Raji (cell line): ENCODE data around the gene THAP3.

Experiments used
- POLR2A ChIP-seq: IDR thresholded peaks from 2 replicates; pipeline ENCODE4 v1.6.1; 2011; ENCODE audit warnings: low read depth, low read length, control low read depth; ENCODE audit not compliant: insufficient read depth

THAP3 gene

GRCh38 chr1:6599141-6599975 is 25.3 kb upstream of the THAP3 start:
- no peak for TF ChIP-seq POLR2A

GRCh38 chr1:6600410-6601048 is 24.1 kb upstream of the THAP3 start:
- no peak for TF ChIP-seq POLR2A

DNA sequence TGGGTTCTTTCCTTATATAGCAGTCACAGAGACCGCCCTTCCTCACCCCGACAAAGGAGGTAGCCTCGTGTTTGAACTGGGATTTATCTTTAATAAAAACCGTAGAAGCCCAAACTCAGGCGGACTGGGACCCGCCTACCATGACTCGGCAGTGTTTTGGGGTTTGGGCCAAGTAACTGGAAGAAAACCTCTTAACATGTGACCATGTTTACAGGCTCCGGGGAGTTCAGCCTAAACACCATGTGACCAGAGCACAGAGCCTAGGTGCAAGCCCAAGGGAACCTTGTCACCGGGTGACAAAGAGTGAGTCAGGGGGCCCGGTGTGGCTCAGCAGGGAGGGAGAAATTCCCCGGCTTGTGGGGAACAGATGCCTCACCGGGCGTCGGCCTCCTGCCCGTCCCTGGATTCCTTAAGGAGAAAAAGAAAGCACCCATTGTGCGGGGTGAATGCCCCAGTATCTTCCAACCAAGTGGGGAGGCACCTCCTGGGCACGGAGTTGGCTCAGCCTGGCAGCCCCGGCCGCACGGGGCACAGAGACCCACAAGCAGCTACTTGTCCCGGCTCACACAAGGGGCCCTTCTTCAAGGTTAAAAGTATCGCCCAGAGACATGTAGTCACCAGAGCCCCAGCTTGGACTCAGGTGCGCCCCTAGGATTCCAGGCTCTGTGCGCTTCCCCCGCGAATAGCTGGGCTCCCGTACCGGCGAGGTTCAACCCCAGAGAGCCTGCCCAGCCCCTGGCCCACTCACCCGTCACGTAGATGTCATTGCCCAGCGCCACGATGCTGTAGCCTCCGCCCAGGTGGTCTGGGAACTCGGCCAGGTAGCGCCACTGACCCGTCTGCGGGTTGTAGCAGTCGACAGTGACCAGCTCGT is 23.4 kb upstream of the THAP3 start:
- TF ChIP-seq POLR2A: no peak

DNA sequence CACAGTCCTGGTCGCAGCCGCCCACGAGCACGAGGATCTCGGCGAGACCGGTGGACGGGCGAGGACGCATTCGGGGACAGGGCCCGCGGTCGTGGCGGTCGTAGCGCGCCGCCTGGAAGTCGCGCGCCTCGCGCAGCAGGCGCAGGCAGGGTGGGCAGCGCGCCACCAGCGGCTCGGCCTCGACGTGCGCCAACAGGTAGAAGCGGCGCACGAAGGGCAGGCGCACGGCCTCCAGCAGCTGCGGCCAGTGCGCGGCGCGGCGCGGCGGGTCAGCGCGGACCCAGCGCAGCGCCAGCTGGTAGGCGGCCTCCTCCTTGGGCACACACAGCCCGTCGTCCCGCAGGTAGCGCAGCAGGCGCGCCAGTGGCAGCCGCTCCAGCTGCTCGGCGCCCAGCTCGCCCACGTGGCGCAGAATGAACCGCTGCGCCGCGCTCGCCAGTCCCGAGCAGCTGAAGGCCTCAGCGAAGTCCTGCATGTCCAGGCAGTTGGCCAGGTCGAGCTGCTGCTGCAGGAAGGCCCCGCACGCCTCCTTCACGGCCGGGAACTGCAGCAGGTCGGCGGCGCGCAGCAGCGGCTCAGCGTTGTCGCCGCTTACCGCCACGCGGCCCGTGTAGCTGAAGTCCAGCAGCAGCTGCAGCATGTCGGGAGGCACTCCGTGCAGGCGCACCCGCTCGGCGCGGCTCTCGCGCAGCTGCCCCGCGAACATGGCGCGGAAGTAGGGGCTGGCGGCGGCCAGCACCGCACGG is 22.6 kb upstream of the THAP3 start:
- no peak for TF ChIP-seq POLR2A

GRCh38 chr1:6602669-6603237 is 21.9 kb upstream of the THAP3 start, which contains the start of gene KLHL21:
KLHL21 (minus strand) TSS chr1:6602869; CDS start chr1:6602817, 52 bp downstream.
- TF ChIP-seq POLR2A: peak; percentile 94

DNA sequence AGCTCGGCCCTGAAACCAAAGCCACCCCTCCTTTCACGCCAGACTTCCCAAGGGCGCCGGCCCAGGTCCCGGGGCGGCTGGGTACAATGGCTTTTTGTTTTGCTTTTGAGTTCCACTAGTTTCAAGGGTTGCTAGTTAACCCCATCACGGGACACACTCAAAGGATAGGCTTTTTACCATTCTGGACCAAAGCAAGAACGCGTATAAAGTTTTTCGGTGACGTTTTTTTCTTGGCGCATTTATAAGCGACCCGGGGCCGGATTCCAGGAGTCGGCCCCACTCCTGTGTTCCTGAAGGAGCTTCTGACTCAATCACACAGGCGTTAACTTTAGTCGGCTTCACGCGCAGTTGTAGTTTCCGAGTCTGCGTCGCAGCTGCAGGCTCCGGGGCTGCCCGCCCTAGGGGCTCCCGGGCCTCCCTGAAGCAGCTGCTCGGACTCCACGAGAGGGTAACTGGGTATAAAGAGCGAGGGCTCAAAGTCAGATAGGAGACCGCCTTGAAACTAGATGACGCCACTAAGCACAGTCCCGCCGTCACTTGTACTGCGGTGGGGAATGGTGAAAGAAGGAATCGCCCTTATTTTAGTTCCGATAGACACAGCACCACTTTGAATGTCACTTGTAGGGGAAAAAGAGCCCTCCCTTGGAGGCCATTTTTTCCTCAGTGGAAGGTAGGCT is 21.3 kb upstream of the THAP3 start:
- no peak for TF ChIP-seq POLR2A

GRCh38 chr1:6603915-6604558 is 20.6 kb upstream of the THAP3 start:
- TF ChIP-seq POLR2A: no peak

- TF ChIP-seq POLR2A: no peak
Measured at GRCh38 chr1:6612641-6613360, 11.9 kb upstream of the THAP3 start.

GRCh38 chr1:6613361-6614018 is 11.2 kb upstream of the THAP3 start, which contains the start of gene PHF13:
PHF13 (plus strand) TSS chr1:6613731; CDS start chr1:6614067, 336 bp downstream.
- peak; percentile 56 for TF ChIP-seq POLR2A

- TF ChIP-seq POLR2A: no peak
Measured at GRCh38 chr1:6614019-6614928, 10.4 kb upstream of the THAP3 start.

- no peak for TF ChIP-seq POLR2A
Measured at GRCh38 chr1:6614929-6615785, 9.5 kb upstream of the THAP3 start.
